ENCODE results near the gene RBMY1J. TPM values are rescaled to one million over a fixed set of nuclear protein-coding genes. Genes with fewer than 3 reads are reported as not detected.
"Not testable (repeated sequence)": the region's sequence is repeated elsewhere in the genome, so short reads cannot be mapped to it uniquely, and the experiment has no call there.

Gene RBMY1J
- not detected in 2 replicates for total RNA-seq (ENCODE audit: low replicate concordance)

- H3K36me3 Mint-ChIP-seq; H3K27ac Mint-ChIP-seq; DNase-seq (ENCODE audit: low spot score); H3F3A ChIP-seq (ENCODE audit: low read depth); H3K4me3 ChIP-seq; H3K27ac ChIP-seq; H3K27me3 Mint-ChIP-seq (ENCODE audit: insufficient read depth, low read depth); H3K4me1 Mint-ChIP-seq; H3K79me2 ChIP-seq (ENCODE audit: low read depth); H3K9me3 Mint-ChIP-seq; H4K20me1 ChIP-seq (ENCODE audit: low read depth); H3K9ac ChIP-seq; H3K4me2 ChIP-seq; H3K27me3 ChIP-seq; H3K9me3 ChIP-seq (ENCODE audit: low read depth); H3K4me3 Mint-ChIP-seq; H3K4me1 ChIP-seq; H3K36me3 ChIP-seq; H2AFZ ChIP-seq (replicated peaks): not testable (repeated sequence)
These were observed at the start of gene RBMY1J for GRCh38 chrY:22403110-22403509. Gene RBMY1J (plus strand): TSS chrY:22403410. CDS start chrY:22405448, 2,038 bp downstream.

- Histone ChIP-seq H3K79me2 (ENCODE audit: low read depth) (no peaks in the 10 kb centered on the region), H4K20me1 (ENCODE audit: low read depth) (no peaks in the 10 kb centered on the region), H3K27me3 (no peaks in the 10 kb centered on the region), H3K9ac (no peak overlapping the region), H3K36me3 (no peaks in the 10 kb centered on the region), H3K4me1 (no peaks in the 10 kb centered on the region), H3K4me3 (no peak overlapping the region), H3F3A (ENCODE audit: low read depth) (no peaks in the 10 kb centered on the region), H3K9me3 (ENCODE audit: low read depth) (no peaks in the 10 kb centered on the region), H3K27ac (no peak overlapping the region), H2AFZ (replicated peaks) (no peak overlapping the region), H3K4me2 (no peak overlapping the region)
- H3K9me3 Mint-ChIP-seq: no peaks in the 10 kb centered on the region
- no peaks in the 10 kb centered on the region for H3K36me3 Mint-ChIP-seq
- no peak overlapping the region for H3K27ac Mint-ChIP-seq
- no peak overlapping the region for H3K4me3 Mint-ChIP-seq
- TF ChIP-seq EZH2 (IDR thresholded peaks at IDR 0.05) (no peak), EZH2phosphoT487 (IDR thresholded peaks at IDR 0.05) (no peak)
- H3K27me3 Mint-ChIP-seq (ENCODE audit: insufficient read depth, low read depth): no peaks in the 10 kb centered on the region
- no peaks in the 10 kb centered on the region for H3K4me1 Mint-ChIP-seq
- DNase-seq (ENCODE audit: low spot score): no peak
These were observed 35.8 kb upstream of the RBMY1J start for GRCh38 chrY:22367416-22367815.

GRCh38 chrY:22370623-22371022 lies 32.6 kb upstream of the RBMY1J start:
- TF ChIP-seq CTCF (IDR thresholded peaks at IDR 0.05) (no peak), EZH2phosphoT487 (IDR thresholded peaks at IDR 0.05) (no peak), EZH2 (IDR thresholded peaks at IDR 0.05) (no peak)
- H3K9me3 Mint-ChIP-seq: no peaks in the 10 kb centered on the region
- no peak overlapping the region for H2AFZ ChIP-seq (replicated peaks)
- no peak overlapping the region for H3K27ac ChIP-seq
- H3K9me3 ChIP-seq (ENCODE audit: low read depth): no peaks in the 10 kb centered on the region
- H3K36me3 ChIP-seq: no peaks in the 10 kb centered on the region
- no peaks in the 10 kb centered on the region for H3K4me1 ChIP-seq
- H3K79me2 ChIP-seq (ENCODE audit: low read depth): no peaks in the 10 kb centered on the region
- DNase-seq (ENCODE audit: low spot score): no peak
- H3F3A ChIP-seq (ENCODE audit: low read depth): no peaks in the 10 kb centered on the region
- no peaks in the 10 kb centered on the region for H3K36me3 Mint-ChIP-seq
- H3K27me3 ChIP-seq: no peaks in the 10 kb centered on the region
- no peak overlapping the region for H3K9ac ChIP-seq
- no peaks in the 10 kb centered on the region for H4K20me1 ChIP-seq (ENCODE audit: low read depth)
- no peaks in the 10 kb centered on the region for H3K27me3 Mint-ChIP-seq (ENCODE audit: insufficient read depth, low read depth)
- H3K4me1 Mint-ChIP-seq: no peaks in the 10 kb centered on the region
- H3K4me3 Mint-ChIP-seq: no peak overlapping the region
- H3K4me3 ChIP-seq: no peak overlapping the region
- no peak overlapping the region for H3K27ac Mint-ChIP-seq
- H3K4me2 ChIP-seq: no peak overlapping the region

GRCh38 chrY:22373494-22373893 lies 29.7 kb upstream of the RBMY1J start:
- no peak for DNase-seq (ENCODE audit: low spot score)
- no peak overlapping the region for H3K4me3 Mint-ChIP-seq
- H3K4me2 ChIP-seq: no peak overlapping the region
- H3K9me3 ChIP-seq (ENCODE audit: low read depth): no peaks in the 10 kb centered on the region
- H3K27me3 Mint-ChIP-seq (ENCODE audit: insufficient read depth, low read depth): no peaks in the 10 kb centered on the region
- no peak overlapping the region for H3K4me3 ChIP-seq
- no peaks in the 10 kb centered on the region for H3K27me3 ChIP-seq
- no peaks in the 10 kb centered on the region for H3K36me3 Mint-ChIP-seq
- H3K27ac Mint-ChIP-seq: no peak overlapping the region
- no peaks in the 10 kb centered on the region for H3K79me2 ChIP-seq (ENCODE audit: low read depth)
- TF ChIP-seq EZH2 (IDR thresholded peaks at IDR 0.05) (no peak), CTCF (IDR thresholded peaks at IDR 0.05) (no peak), EZH2phosphoT487 (IDR thresholded peaks at IDR 0.05) (no peak)
- H3K4me1 Mint-ChIP-seq: no peaks in the 10 kb centered on the region
- H3F3A ChIP-seq (ENCODE audit: low read depth): no peaks in the 10 kb centered on the region
- H3K36me3 ChIP-seq: no peaks in the 10 kb centered on the region
- H3K9ac ChIP-seq: no peak overlapping the region
- no peak overlapping the region for H3K27ac ChIP-seq
- H4K20me1 ChIP-seq (ENCODE audit: low read depth): no peaks in the 10 kb centered on the region
- H3K9me3 Mint-ChIP-seq: no peaks in the 10 kb centered on the region
- no peaks in the 10 kb centered on the region for H3K4me1 ChIP-seq
- H2AFZ ChIP-seq (replicated peaks): no peak overlapping the region

GRCh38 chrY:22444718-22445396 lies 41.6 kb downstream of the RBMY1J start:
- not testable (repeated sequence) for H3K4me2 ChIP-seq; H3K9ac ChIP-seq; H3K27ac Mint-ChIP-seq; H2AFZ ChIP-seq (replicated peaks); H3K4me1 Mint-ChIP-seq; H3K9me3 ChIP-seq (ENCODE audit: low read depth); H3K36me3 ChIP-seq; H3K27me3 ChIP-seq; H3K4me3 Mint-ChIP-seq; H3K9me3 Mint-ChIP-seq; H3K4me3 ChIP-seq; H4K20me1 ChIP-seq (ENCODE audit: low read depth); H3K4me1 ChIP-seq; DNase-seq (ENCODE audit: low spot score); H3K36me3 Mint-ChIP-seq; H3K79me2 ChIP-seq (ENCODE audit: low read depth); H3K27ac ChIP-seq; H3F3A ChIP-seq (ENCODE audit: low read depth); H3K27me3 Mint-ChIP-seq (ENCODE audit: insufficient read depth, low read depth)

- H3K27ac ChIP-seq; H3K4me1 Mint-ChIP-seq; H3K36me3 ChIP-seq; DNase-seq (ENCODE audit: low spot score); H3K36me3 Mint-ChIP-seq; H3K27me3 Mint-ChIP-seq (ENCODE audit: insufficient read depth, low read depth); H3K79me2 ChIP-seq (ENCODE audit: low read depth); H2AFZ ChIP-seq (replicated peaks); H3K27me3 ChIP-seq; H3K9me3 ChIP-seq (ENCODE audit: low read depth); H3K9ac ChIP-seq; H3K4me2 ChIP-seq; H3K4me3 ChIP-seq; H4K20me1 ChIP-seq (ENCODE audit: low read depth); H3F3A ChIP-seq (ENCODE audit: low read depth); H3K4me1 ChIP-seq; H3K4me3 Mint-ChIP-seq; H3K9me3 Mint-ChIP-seq; H3K27ac Mint-ChIP-seq: not testable (repeated sequence)
These were observed 52.3 kb downstream of the RBMY1J start for GRCh38 chrY:22455522-22455921.

All from neural progenitor cell (in vitro differentiated cells).